HCEC 1CT (cell line): ENCODE measurements around the gene RXRB.
A peak's percentile ranks its signal among the peaks of the same experiment; 100 is the strongest.
"Not testable (repeated sequence)": the region's sequence is repeated elsewhere in the genome, so short reads cannot be mapped to it uniquely, and the experiment has no call there.

Experiments used
- DNase-seq: peaks from one replicate; pipeline ENCODE4 v3.0.0-alpha.2; 2017

The RXRB gene

GRCh38 chr6:33160728-33161344, 39.6 kb downstream of the RXRB start:
- peak; percentile 64 for DNase-seq

DNA sequence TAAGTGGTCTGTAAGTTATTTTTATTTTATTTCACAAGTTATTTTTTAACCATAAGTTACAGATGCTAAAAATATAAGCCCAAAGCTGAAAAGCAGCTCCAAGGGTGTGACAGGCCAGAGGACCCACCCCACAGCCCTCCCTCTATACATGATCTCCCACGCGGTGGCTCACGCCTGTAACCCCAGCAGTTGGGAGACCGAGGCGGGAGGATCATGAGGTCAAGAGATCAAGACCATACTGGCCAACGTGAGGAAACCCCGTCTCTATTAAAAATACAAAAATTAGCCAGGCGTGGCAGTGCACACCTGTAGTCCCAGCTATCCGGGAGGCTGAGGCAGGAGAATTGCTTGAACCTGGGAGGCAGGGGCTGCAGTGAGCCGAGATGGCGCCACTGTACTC, 40.4 kb downstream of the RXRB start:
- no peak for DNase-seq

DNA sequence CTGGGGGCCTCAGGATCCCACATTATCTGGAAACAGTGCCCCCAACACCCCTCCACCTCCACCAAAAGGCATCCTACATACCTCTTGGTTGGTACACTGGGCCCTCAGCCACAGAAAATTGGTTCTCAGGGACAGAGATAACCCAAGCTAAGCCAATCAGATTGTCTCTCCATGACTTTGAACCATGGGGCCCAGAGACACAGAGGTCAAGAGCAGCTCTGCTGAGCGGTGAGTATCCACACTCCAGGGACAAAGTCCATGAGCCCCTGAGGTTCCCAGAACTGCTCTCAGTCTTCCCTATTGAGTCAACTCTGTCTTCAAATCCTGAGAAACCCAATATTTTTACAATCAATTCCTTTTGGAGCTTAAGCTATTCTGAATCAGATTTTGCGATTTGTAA, 43.5 kb downstream of the RXRB start:
- DNase-seq, result no peak

DNA sequence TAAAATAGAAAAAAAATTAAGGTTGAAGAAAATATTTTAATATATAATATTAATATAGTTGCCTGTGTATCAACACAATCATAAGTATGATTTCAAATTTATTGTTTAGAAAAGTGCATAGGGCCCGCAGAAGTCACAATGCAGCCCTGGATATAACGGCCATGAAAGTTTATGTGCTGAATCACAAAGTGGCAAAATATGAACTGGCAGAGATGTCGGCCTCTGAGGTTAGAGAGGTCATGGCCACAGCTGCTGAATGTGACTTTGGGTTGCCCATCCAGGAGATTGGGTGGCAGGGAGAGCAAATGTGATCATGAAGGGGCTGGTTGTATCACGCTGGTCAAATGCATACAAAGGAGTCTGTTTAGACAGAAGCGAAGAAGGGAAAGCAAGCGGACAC, 43.9 kb downstream of the RXRB start:
- no peak for DNase-seq

DNA sequence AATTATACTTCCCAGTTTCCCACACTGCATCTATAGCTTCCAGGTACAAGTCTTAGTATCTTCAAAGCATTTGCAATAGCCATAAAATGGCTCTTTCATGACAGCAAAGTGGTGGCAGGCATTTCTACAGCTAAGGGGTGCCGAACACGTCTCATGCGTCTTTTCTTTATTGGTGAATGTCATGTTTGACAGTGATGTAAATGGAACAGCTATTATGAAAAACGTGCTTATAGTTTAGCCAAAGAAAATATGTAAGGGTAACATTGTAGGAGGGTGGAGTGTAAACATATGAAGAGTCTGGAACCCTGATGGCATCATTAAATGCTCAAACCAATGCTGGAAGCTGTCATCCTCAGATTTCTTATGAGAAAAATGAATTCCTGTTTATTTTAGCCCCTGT, 46.1 kb downstream of the RXRB start:
- no peak for DNase-seq

- no peak for DNase-seq
These were observed 49.4 kb downstream of the RXRB start for GRCh38 chr6:33151050-33151449.

GRCh38 chr6:33150560-33150959, 49.9 kb downstream of the RXRB start:
- not testable (repeated sequence) for DNase-seq

DNA sequence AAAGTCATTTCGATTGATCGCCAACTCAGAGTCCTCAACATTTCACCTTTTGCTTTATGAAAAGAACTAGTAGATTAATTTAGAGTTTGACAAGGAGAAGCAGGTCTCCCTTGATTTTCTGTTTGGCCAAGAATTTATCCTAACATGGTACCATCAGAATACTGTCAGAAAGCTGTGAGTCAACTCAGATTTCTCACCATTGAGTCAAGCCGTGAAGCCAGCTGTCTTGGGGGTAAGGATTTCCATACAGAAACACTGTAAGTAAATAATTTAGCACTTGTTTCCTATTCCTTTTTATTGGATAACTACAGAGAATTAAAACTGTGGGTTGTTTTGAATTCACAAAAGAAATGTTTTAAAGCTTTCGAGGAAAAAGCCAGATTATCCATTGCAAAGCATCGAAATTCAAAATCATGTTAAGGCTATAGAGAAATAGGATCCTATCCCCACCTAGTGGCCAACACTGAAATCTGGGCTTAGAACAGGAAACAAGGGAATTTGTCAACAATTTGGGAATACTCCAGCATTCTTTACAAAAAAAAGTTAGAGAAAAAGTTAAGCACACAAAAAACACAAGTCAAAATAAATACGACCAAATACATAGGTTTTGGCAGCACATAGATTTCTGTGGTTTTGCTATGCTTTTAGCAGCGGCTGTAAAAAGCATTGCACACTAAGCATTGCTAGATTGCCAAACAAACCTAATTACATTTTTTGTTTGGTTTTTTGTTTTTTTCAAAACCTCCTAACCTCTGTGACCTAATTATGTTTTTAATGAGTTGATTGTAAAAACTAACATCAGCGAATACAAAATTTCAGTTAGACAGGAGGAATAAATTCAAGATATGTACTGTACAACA, 52.4 kb downstream of the RXRB start:
- DNase-seq, result peak; percentile 69

- DNase-seq, result no peak
These were observed 56.1 kb downstream of the RXRB start for GRCh38 chr6:33144373-33144772.
